Osteoblast (primary cell): Measurements from ENCODE around the gene ZNF444. TPM values are rescaled to one million over a fixed set of nuclear protein-coding genes. Genes with fewer than 3 reads are reported as not detected.

ENCODE experiments used
- DNase-seq: peaks from one replicate; pipeline ENCODE4 v3.0.0; 2011; ENCODE audit warnings: low spot score, mixed read lengths; ENCODE audit not compliant: insufficient read length; ENCODE audit errors: missing footprints
- H2AFZ ChIP-seq: 2 replicates; pipeline ENCODE4 v1.6.0; 2011; ENCODE audit warnings: mild to moderate bottlenecking, low read length
- H3K27ac ChIP-seq: 2 replicates; pipeline ENCODE4 v1.5.1; 2011; ENCODE audit warnings: mild to moderate bottlenecking, low read depth, low read length, moderate library complexity
- H3K27me3 ChIP-seq: 2 replicates; pipeline ENCODE4 v1.6.0; 2012; ENCODE audit warnings: mild to moderate bottlenecking, control low read depth, inconsistent platforms, low read length, moderate library complexity; ENCODE audit not compliant: insufficient read depth
- H3K36me3 ChIP-seq: 2 replicates; pipeline ENCODE4 v1.5.1; 2011; ENCODE audit warnings: mild to moderate bottlenecking, low read length, control low read depth, moderate library complexity; ENCODE audit not compliant: insufficient read depth
- H3K4me1 ChIP-seq: 2 replicates; pipeline ENCODE4 v1.5.1; 2011; ENCODE audit warnings: mild to moderate bottlenecking, low read length, control low read depth, moderate library complexity; ENCODE audit not compliant: insufficient read depth
- H3K4me2 ChIP-seq: 2 replicates; pipeline ENCODE4 v1.6.0; 2011; ENCODE audit warnings: mild to moderate bottlenecking, low read length; ENCODE audit not compliant: insufficient read depth
- H3K4me3 ChIP-seq: fragments of 200-600 bp; sonication (generic); 3 replicates; pipeline ENCODE4 v1.5.1; 2012; ENCODE audit warnings: mild to moderate bottlenecking, low read length, inconsistent platforms; ENCODE audit not compliant: insufficient read depth
- H3K79me2 ChIP-seq: 2 replicates; pipeline ENCODE4 v1.6.0; 2012; ENCODE audit warnings: mild to moderate bottlenecking, low read length, control low read depth, inconsistent platforms; ENCODE audit not compliant: insufficient read depth
- H3K9me3 ChIP-seq: 2 replicates; pipeline ENCODE4 v1.5.1; 2011; ENCODE audit warnings: low read depth, low read length, control low read depth
- H4K20me1 ChIP-seq: 2 replicates; pipeline ENCODE4 v1.6.0; 2012; ENCODE audit warnings: mild to moderate bottlenecking, low read length, control low read depth; ENCODE audit not compliant: insufficient read depth
- total RNA-seq: library from RNA; depleted of rRNA; stranded (reverse); fragments of >200 nt; gene quantifications from 2 replicates; pipeline ENCODE4 v1.2.3, GENCODE V29; 2012
- TF ChIP-seq, protein P1 (sequence below): IDR thresholded peaks from 2 replicates; pipeline ENCODE4 v1.5.1; 2011; ENCODE audit warnings: mild to moderate bottlenecking, low read depth, low read length, moderate library complexity; ENCODE audit errors: extremely low read depth

The ZNF444 gene
- total RNA-seq, 1 donor, result 16.6 TPM

DNA sequence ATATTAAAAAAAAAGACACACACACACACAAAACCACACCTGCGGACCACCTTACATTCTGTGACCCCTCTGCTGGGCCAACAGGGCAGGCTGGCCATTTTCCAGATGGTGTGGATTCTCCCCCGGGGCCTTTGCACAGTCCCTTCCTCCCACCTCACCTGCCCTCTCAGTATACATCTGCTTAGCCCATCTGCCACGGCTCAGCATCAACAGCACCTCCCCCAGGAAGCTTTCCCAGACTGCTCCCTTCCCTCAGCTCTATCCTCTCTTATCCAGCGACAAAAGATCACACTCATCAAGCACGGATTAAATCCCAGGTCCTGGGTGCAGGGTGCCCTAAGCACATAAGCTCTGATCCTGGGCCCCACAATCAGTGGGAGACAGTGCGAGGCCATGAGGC is 24.5 kb upstream of the ZNF444 start:
- Histone ChIP-seq H3K4me2 (no peak overlapping the region), H3K27me3 (no peaks in the 10 kb centered on the region), H4K20me1 (peaks cover 69% of the 10 kb centered on the region), H3K4me1 (peaks cover 13% of the 10 kb centered on the region), H2AFZ (no peak overlapping the region), H3K27ac (no peak overlapping the region), H3K79me2 (peaks cover 86% of the 10 kb centered on the region), H3K9me3 (no peaks in the 10 kb centered on the region), H3K4me3 (no peak overlapping the region), H3K36me3 (peaks cover 7% of the 10 kb centered on the region)
- TF ChIP-seq, protein P1, sequence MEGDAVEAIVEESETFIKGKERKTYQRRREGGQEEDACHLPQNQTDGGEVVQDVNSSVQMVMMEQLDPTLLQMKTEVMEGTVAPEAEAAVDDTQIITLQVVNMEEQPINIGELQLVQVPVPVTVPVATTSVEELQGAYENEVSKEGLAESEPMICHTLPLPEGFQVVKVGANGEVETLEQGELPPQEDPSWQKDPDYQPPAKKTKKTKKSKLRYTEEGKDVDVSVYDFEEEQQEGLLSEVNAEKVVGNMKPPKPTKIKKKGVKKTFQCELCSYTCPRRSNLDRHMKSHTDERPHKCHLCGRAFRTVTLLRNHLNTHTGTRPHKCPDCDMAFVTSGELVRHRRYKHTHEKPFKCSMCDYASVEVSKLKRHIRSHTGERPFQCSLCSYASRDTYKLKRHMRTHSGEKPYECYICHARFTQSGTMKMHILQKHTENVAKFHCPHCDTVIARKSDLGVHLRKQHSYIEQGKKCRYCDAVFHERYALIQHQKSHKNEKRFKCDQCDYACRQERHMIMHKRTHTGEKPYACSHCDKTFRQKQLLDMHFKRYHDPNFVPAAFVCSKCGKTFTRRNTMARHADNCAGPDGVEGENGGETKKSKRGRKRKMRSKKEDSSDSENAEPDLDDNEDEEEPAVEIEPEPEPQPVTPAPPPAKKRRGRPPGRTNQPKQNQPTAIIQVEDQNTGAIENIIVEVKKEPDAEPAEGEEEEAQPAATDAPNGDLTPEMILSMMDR, result no peak
- peak; percentile 6 for DNase-seq

DNA sequence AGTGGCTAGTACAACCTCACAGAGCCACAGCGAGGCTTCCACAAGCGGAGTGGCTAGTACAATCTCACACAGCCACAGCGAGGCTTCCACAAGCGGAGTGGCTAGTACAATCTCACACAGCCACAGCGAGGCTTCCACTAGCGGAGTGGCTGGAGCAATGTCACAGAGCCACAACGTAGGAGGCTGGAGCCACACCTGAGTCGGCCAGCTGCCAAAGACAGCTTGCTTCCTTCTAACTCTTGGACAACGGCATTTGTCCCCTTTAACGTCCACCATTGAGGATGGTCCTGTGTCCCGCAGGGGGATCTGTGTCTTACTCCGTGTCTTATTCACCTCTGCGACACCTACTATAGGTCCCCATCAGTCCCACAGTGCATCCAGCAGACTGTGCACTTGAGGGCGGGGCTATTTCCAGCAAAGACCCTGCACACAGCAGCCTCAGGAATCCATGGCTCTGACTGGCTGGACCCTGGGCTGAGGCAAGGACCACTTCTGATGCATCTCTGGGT is 23.7 kb upstream of the ZNF444 start:
- H3K4me3 ChIP-seq, result no peak overlapping the region
- H3K79me2 ChIP-seq, result peaks cover 78% of the 10 kb centered on the region
- peaks cover 7% of the 10 kb centered on the region for H3K36me3 ChIP-seq
- H4K20me1 ChIP-seq, result peaks cover 63% of the 10 kb centered on the region
- no peak overlapping the region for H3K27ac ChIP-seq
- H3K4me2 ChIP-seq, result no peak overlapping the region
- DNase-seq, result peak; percentile 56
- TF ChIP-seq, protein P1, result no peak
- no peaks in the 10 kb centered on the region for H3K9me3 ChIP-seq
- no peaks in the 10 kb centered on the region for H3K27me3 ChIP-seq
- H2AFZ ChIP-seq, result no peak overlapping the region
- peaks cover 17% of the 10 kb centered on the region for H3K4me1 ChIP-seq

DNA sequence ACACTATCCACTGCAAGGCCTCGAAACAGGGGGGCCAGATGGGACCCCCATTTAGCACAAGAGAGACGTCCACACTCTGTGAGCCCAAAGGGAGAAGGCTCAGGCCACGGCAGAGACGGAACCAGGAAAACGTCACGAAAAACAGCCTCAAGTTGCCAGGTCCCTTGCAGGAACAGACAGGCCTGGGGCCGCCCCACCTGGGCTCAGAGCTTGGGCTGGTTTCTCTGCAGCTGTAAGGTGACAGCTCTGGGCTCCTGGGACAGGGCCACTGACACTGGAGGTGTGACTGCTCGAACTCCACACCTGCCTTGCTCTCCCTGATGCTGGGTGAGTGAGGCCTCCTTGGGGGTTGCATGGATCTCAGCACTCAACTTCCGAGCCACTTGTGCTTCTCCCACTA is 23.2 kb upstream of the ZNF444 start:
- Histone ChIP-seq H3K4me3 (no peak overlapping the region), H3K4me1 (peaks cover 17% of the 10 kb centered on the region), H3K4me2 (no peak overlapping the region), H3K79me2 (peaks cover 73% of the 10 kb centered on the region), H3K27ac (no peak overlapping the region), H3K27me3 (no peaks in the 10 kb centered on the region), H3K9me3 (no peaks in the 10 kb centered on the region), H4K20me1 (peaks cover 62% of the 10 kb centered on the region), H2AFZ (no peak overlapping the region), H3K36me3 (peaks cover 7% of the 10 kb centered on the region)
- TF ChIP-seq, protein P1, result no peak
- peak; percentile 9 for DNase-seq

DNA sequence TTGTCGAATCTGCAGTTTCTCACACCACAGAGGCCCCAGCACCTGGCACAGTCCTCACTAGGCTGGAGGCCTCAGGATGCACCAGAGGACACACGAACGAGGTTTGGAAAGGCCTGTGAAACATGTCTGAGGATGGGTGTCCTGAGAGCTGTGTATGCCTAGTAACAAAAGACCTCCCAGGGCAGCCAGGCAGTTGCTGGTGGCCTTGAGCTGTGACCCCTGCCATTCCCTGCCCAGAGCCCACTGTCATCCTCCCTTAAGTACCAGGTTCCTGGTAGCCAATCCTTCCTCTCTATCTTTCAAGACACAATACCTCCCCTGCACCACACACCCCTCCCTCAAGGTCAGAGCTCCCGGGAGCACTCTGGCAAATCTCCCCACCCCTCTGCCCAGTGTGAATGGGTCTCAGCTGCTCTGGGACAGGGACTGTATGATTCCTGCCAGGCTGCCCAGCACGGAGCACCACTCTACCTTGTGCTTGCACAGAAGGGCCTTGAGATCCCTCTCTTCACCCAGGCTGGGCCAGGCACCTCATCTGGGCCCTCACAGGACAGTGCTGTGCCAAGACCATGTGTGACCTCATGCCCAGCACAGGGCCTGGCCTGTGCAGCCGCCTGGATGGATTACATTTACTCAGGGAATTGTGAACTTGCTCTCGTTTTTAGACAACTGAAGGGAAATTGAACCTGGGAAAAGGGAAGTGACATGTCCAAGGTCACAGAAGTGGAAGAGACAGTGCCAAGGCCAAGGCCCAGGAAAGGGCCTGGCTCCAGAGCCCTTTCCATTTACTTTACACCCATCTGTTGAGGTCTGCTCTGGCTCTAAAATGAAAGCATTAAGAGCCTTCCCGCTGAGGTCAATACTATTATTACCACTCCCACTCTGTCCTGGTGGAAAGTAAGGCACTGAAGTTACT is 22.2 kb upstream of the ZNF444 start:
- DNase-seq, result peak; percentile 57
- H3K4me2 ChIP-seq, result peak overlapping the region; percentile 74
- no peak overlapping the region for H2AFZ ChIP-seq
- H3K4me1 ChIP-seq, result peaks cover 17% of the 10 kb centered on the region
- no peaks in the 10 kb centered on the region for H3K9me3 ChIP-seq
- H3K27ac ChIP-seq, result peak overlapping the region; percentile 80
- peak overlapping the region; percentile 87 for H3K4me3 ChIP-seq
- peaks cover 52% of the 10 kb centered on the region for H4K20me1 ChIP-seq
- TF ChIP-seq, protein P1, result no peak
- peaks cover 63% of the 10 kb centered on the region for H3K79me2 ChIP-seq
- H3K36me3 ChIP-seq, result peaks cover 7% of the 10 kb centered on the region
- H3K27me3 ChIP-seq, result no peaks in the 10 kb centered on the region
